Activated CD8-positive, alpha-beta T cell treated with anti-CD3 and anti-CD28 coated beads for 36 hours (primary cell): ENCODE results near the gene PRDM2. TPM values are rescaled to one million over a fixed set of nuclear protein-coding genes. Genes with fewer than 3 reads are reported as not detected.

Experiments
- ATAC-seq: fragments of 200-7000 bp; cut with Tn5 transposase; one replicate; pipeline ENCODE4 v1.10.0; 2021; ENCODE audit warnings: mild to moderate bottlenecking, moderate library complexity
- CTCF ChIA-PET: fragments of 350-600 bp; sonication (Branson Sonifier 250); formaldehyde crosslinking; loops from one replicate; lab custom pipeline; 2021; ENCODE audit warnings: antibody characterized with exemption; lab: Charles Lee
- POLR2A ChIA-PET: fragments of 350-600 bp; sonication (Branson Sonifier 250); formaldehyde crosslinking; loops from one replicate; lab custom pipeline; 2021; ENCODE audit warnings: antibody characterized with exemption; lab: Charles Lee
- DNase-seq: peaks from one replicate; pipeline ENCODE4 v3.0.0-alpha.2; 2020
- H3K27ac Mint-ChIP-seq: one replicate; pipeline ENCODE4 v1.8.0; 2021; ENCODE audit warnings: mild to moderate bottlenecking, mixed read lengths
- H3K27me3 Mint-ChIP-seq: one replicate; pipeline ENCODE4 v1.8.0; 2021; ENCODE audit warnings: mixed read lengths
- H3K36me3 Mint-ChIP-seq: one replicate; pipeline ENCODE4 v1.8.0; 2021; ENCODE audit warnings: low read depth, mixed read lengths
- H3K4me1 Mint-ChIP-seq: one replicate; pipeline ENCODE4 v1.8.0; 2021; ENCODE audit warnings: low read depth, mixed read lengths
- H3K4me3 Mint-ChIP-seq: one replicate; pipeline ENCODE4 v1.8.0; 2021; ENCODE audit warnings: mild to moderate bottlenecking, moderate library complexity, mixed read lengths
- H3K9me3 Mint-ChIP-seq: one replicate; pipeline ENCODE4 v1.8.0; 2021; ENCODE audit warnings: mixed read lengths
- CTCF ChIP-seq: fragments of 200-600 bp; IDR thresholded peaks from one replicate; pipeline ENCODE4 v1.8.0; 2022; ENCODE audit warnings: antibody characterized with exemption, mild to moderate bottlenecking
- intact Hi-C: fragments of 100-400 bp; cut with micrococcal nuclease; formaldehyde crosslinking; loops from one replicate; pipeline ENCODE4 v1.10.0; 2022
- total RNA-seq, 2 experiments: library from RNA; stranded (reverse); gene quantifications; one replicate each; pipeline ENCODE4 v1.2.3, GENCODE V29; 2021

The PRDM2 gene
- total RNA-seq = 10 to 100 TPM; 41.2 to 43.6 TPM

- intact Hi-C loops = loop anchor here (10.0 kb wide), 1 partner anchor 55 kb away; no protein-coding TSS in a partner anchor
- H3K4me3 Mint-ChIP-seq = peak within 1 kb of the TSS; percentile 95
- ChIA-PET POLR2A (interaction anchor here (0.6 to 2.3 kb wide), 6 partner anchors 10 to 52 kb away, joined by 3 to 9 read pairs (median 4); no protein-coding TSS in a partner anchor), CTCF (interaction anchor here (1.0 to 1.6 kb wide), 4 partner anchors 21 to 114 kb away, joined by 3 to 10 read pairs (median 6); no protein-coding TSS in a partner anchor)
- TF ChIP-seq CTCF = no peak
- ATAC-seq (peak; percentile 51), DNase-seq (peak; percentile 64)
- peaks cover 10% of the 10 kb centered on the region for H3K9me3 Mint-ChIP-seq
- peak within 1 kb of the TSS; percentile 99 for H3K27ac Mint-ChIP-seq
- H3K4me1 Mint-ChIP-seq = peaks cover 41% of the 10 kb centered on the region
- peaks cover 20% of the 10 kb centered on the region for H3K36me3 Mint-ChIP-seq
- H3K27me3 Mint-ChIP-seq = no peaks in the 10 kb centered on the region
These were observed at the start of gene PRDM2 for GRCh38 chr1:13699936-13700520. Gene PRDM2, plus strand, starts transcription at chr1:13700188. Its CDS starts 15,418 bp downstream, at chr1:13715606.

- ATAC-seq (no peak), DNase-seq (no peak)
- ChIA-PET CTCF (no interaction called here), POLR2A (no interaction called here)
- TF ChIP-seq CTCF = no peak
- H3K4me1 Mint-ChIP-seq = no peaks in the 10 kb centered on the region
- H3K27ac Mint-ChIP-seq = no peak overlapping the region
- intact Hi-C loops = no loop called here
- H3K36me3 Mint-ChIP-seq = no peaks in the 10 kb centered on the region
- no peak overlapping the region for H3K4me3 Mint-ChIP-seq
- peaks cover 2% of the 10 kb centered on the region for H3K9me3 Mint-ChIP-seq
- H3K27me3 Mint-ChIP-seq = peaks cover 4% of the 10 kb centered on the region
These were observed 48.7 kb upstream of the PRDM2 start for GRCh38 chr1:13651279-13651678.

- POLR2A ChIA-PET = no interaction called here
These were observed 47.8 kb upstream of the PRDM2 start for GRCh38 chr1:13652238-13652637.

GRCh38 chr1:13661539-13661938 lies 38.4 kb upstream of the PRDM2 start:
- no peak overlapping the region for H3K27ac Mint-ChIP-seq
- intact Hi-C loops = no loop called here
- H3K4me3 Mint-ChIP-seq = no peak overlapping the region
- no peak for TF ChIP-seq CTCF
- ChIA-PET POLR2A (no interaction called here), CTCF (interaction anchor here (2.2 kb wide), 1 partner anchor 64 kb away, joined by 9 read pairs; no protein-coding TSS in a partner anchor)
- no peak for DNase-seq
- no peak for ATAC-seq
- H3K9me3 Mint-ChIP-seq = peaks cover 3% of the 10 kb centered on the region
- no peaks in the 10 kb centered on the region for H3K36me3 Mint-ChIP-seq
- H3K4me1 Mint-ChIP-seq = peaks cover 6% of the 10 kb centered on the region
- H3K27me3 Mint-ChIP-seq = peaks cover 3% of the 10 kb centered on the region

More at GRCh38 chr1:13652238-13652637, 47.8 kb upstream of the PRDM2 start:
- ATAC-seq (no peak), DNase-seq (no peak)
- no peaks in the 10 kb centered on the region for H3K4me1 Mint-ChIP-seq
- TF ChIP-seq CTCF = no peak
- H3K4me3 Mint-ChIP-seq = no peak overlapping the region
- intact Hi-C loops = no loop called here
- H3K27ac Mint-ChIP-seq = no peak overlapping the region
- CTCF ChIA-PET = no interaction called here
- no peaks in the 10 kb centered on the region for H3K36me3 Mint-ChIP-seq
- H3K27me3 Mint-ChIP-seq = peaks cover 6% of the 10 kb centered on the region
- H3K9me3 Mint-ChIP-seq = peaks cover 2% of the 10 kb centered on the region

- Mint-ChIP-seq H3K9me3 (peaks cover 3% of the 10 kb centered on the region), H3K27ac (no peak overlapping the region), H3K4me3 (no peak overlapping the region), H3K27me3 (peaks cover 2% of the 10 kb centered on the region), H3K36me3 (no peaks in the 10 kb centered on the region), H3K4me1 (peaks cover 6% of the 10 kb centered on the region)
- no peak for TF ChIP-seq CTCF
- ChIA-PET CTCF (interaction anchor here (1.2 to 2.2 kb wide), 2 partner anchors 63 to 110 kb away, joined by 4 to 9 read pairs; no protein-coding TSS in a partner anchor), POLR2A (no interaction called here)
- ATAC-seq (no peak), DNase-seq (no peak)
- intact Hi-C loops = no loop called here
These were observed 37.5 kb upstream of the PRDM2 start for GRCh38 chr1:13662493-13662892.
